DND-41 (cell line): ENCODE measurements around the gene KCNA1.

Experiments used
- ATAC-seq: fragments of 200-7000 bp; cut with Tn5 transposase; 3 replicates; pipeline ENCODE4 v1.9.1; 2021; ENCODE audit warnings: low read depth; ENCODE audit not compliant: insufficient read depth
- DNase-seq: peaks from one replicate; pipeline ENCODE4 v3.0.0-alpha.2; 2020
- H2AFZ ChIP-seq: 2 replicates; pipeline ENCODE4 v1.6.0; 2012; ENCODE audit warnings: low read depth, low read length
- H3K27ac ChIP-seq: 2 replicates; pipeline ENCODE4 v1.5.1; 2012; ENCODE audit warnings: low read length, inconsistent platforms
- H3K27me3 ChIP-seq: fragments of 200-600 bp; sonication (generic); 2 replicates; pipeline ENCODE4 v1.6.0; 2012; ENCODE audit warnings: low read length, mild to moderate bottlenecking, inconsistent platforms; ENCODE audit not compliant: insufficient read depth, poor library complexity
- H3K36me3 ChIP-seq: 2 replicates; pipeline ENCODE4 v1.5.1; 2012; ENCODE audit warnings: low read length, inconsistent platforms; ENCODE audit not compliant: insufficient read depth
- H3K4me1 ChIP-seq: 2 replicates; pipeline ENCODE4 v1.5.1; 2012; ENCODE audit warnings: mild to moderate bottlenecking, low read length; ENCODE audit not compliant: insufficient read depth
- H3K4me2 ChIP-seq: 2 replicates; pipeline ENCODE4 v1.6.0; 2012; ENCODE audit warnings: mild to moderate bottlenecking, moderate library complexity, low read length, inconsistent platforms; ENCODE audit not compliant: insufficient read depth
- H3K4me3 ChIP-seq, 2 experiments: fragments of 200-600 bp in 1 of 2; shearing (Covaris generic) in 1 of 2; 2 replicates each; pipeline ENCODE4 v1.5.1; 2012 to 2016; ENCODE audit warnings: inconsistent platforms in 2 of 2, low read length in 2 of 2, mild to moderate bottlenecking in 2 of 2, low read depth in 1 of 2, moderate library complexity in 1 of 2
- H3K79me2 ChIP-seq: 2 replicates; pipeline ENCODE4 v1.6.0; 2012; ENCODE audit warnings: low read length, inconsistent platforms; ENCODE audit not compliant: insufficient read depth
- H3K9ac ChIP-seq: 2 replicates; pipeline ENCODE4 v1.6.0; 2012; ENCODE audit warnings: low read depth, mild to moderate bottlenecking, inconsistent platforms, low read length, moderate library complexity
- H3K9me3 ChIP-seq: 2 replicates; pipeline ENCODE4 v1.5.1; 2012; ENCODE audit warnings: low read length, moderate library complexity, mild to moderate bottlenecking, inconsistent platforms; ENCODE audit not compliant: insufficient read depth, severe bottlenecking
- H4K20me1 ChIP-seq: 2 replicates; pipeline ENCODE4 v1.6.0; 2012; ENCODE audit warnings: low read length; ENCODE audit not compliant: insufficient read depth
- EZH2 ChIP-seq: IDR thresholded peaks from 3 replicates; pipeline ENCODE4 v1.6.1; 2012; ENCODE audit warnings: borderline replicate concordance, low read depth, mild to moderate bottlenecking, moderate library complexity, low read length, inconsistent platforms; ENCODE audit not compliant: severe bottlenecking
- TF ChIP-seq, protein P1 (sequence below): IDR thresholded peaks from 2 replicates; pipeline ENCODE4 v1.5.1; 2012; ENCODE audit warnings: borderline replicate concordance, low read length, moderate library complexity, mild to moderate bottlenecking; ENCODE audit not compliant: poor library complexity, severe bottlenecking; ENCODE audit errors: extremely low read depth

The KCNA1 gene

DNA sequence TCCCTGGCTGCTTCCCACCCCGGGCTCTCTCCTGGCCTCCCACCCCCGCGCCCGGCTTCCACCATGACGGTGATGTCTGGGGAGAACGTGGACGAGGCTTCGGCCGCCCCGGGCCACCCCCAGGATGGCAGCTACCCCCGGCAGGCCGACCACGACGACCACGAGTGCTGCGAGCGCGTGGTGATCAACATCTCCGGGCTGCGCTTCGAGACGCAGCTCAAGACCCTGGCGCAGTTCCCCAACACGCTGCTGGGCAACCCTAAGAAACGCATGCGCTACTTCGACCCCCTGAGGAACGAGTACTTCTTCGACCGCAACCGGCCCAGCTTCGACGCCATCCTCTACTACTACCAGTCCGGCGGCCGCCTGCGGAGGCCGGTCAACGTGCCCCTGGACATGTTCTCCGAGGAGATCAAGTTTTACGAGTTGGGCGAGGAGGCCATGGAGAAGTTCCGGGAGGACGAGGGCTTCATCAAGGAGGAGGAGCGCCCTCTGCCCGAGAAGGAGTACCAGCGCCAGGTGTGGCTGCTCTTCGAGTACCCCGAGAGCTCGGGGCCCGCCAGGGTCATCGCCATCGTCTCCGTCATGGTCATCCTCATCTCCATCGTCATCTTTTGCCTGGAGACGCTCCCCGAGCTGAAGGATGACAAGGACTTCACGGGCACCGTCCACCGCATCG, 1.8 kb downstream of the KCNA1 start:
- no peak for DNase-seq
- no peak overlapping the region for H2AFZ ChIP-seq
- H3K4me2 ChIP-seq: no peak overlapping the region

GRCh38 chr12:4914720-4915119, 5.0 kb downstream of the KCNA1 start:
- TF ChIP-seq, protein P1, sequence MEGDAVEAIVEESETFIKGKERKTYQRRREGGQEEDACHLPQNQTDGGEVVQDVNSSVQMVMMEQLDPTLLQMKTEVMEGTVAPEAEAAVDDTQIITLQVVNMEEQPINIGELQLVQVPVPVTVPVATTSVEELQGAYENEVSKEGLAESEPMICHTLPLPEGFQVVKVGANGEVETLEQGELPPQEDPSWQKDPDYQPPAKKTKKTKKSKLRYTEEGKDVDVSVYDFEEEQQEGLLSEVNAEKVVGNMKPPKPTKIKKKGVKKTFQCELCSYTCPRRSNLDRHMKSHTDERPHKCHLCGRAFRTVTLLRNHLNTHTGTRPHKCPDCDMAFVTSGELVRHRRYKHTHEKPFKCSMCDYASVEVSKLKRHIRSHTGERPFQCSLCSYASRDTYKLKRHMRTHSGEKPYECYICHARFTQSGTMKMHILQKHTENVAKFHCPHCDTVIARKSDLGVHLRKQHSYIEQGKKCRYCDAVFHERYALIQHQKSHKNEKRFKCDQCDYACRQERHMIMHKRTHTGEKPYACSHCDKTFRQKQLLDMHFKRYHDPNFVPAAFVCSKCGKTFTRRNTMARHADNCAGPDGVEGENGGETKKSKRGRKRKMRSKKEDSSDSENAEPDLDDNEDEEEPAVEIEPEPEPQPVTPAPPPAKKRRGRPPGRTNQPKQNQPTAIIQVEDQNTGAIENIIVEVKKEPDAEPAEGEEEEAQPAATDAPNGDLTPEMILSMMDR: no peak
- no peak for TF ChIP-seq EZH2
- no peak overlapping the region for H3K9ac ChIP-seq
- DNase-seq (no peak), ATAC-seq (no peak)
- H3K27ac ChIP-seq: no peak overlapping the region
- no peak overlapping the region for H3K4me3 ChIP-seq
- H3K4me2 ChIP-seq: no peak overlapping the region
- no peak overlapping the region for H2AFZ ChIP-seq
- H3K4me1 ChIP-seq: no peaks in the 10 kb centered on the region
- H4K20me1 ChIP-seq: no peaks in the 10 kb centered on the region
- no peaks in the 10 kb centered on the region for H3K79me2 ChIP-seq
- peaks cover 23% of the 10 kb centered on the region for H3K27me3 ChIP-seq
- H3K9me3 ChIP-seq: no peaks in the 10 kb centered on the region
- no peaks in the 10 kb centered on the region for H3K36me3 ChIP-seq

More for the DNA sequence above, 1.8 kb downstream of the KCNA1 start:
- Histone ChIP-seq H3K4me1 (no peaks in the 10 kb centered on the region), H3K79me2 (no peaks in the 10 kb centered on the region), H3K36me3 (no peaks in the 10 kb centered on the region), H3K27ac (no peak overlapping the region), H3K27me3 (peaks cover 21% of the 10 kb centered on the region), H4K20me1 (no peaks in the 10 kb centered on the region), H3K9ac (no peak overlapping the region), H3K9me3 (no peaks in the 10 kb centered on the region), H3K4me3 (no peak overlapping the region)
- TF ChIP-seq, protein P1: no peak
- ATAC-seq: no peak

- Histone ChIP-seq H3K4me1 (no peaks in the 10 kb centered on the region), H3K27me3 (peaks cover 30% of the 10 kb centered on the region), H3K9me3 (no peaks in the 10 kb centered on the region), H3K36me3 (no peaks in the 10 kb centered on the region), H2AFZ (no peak overlapping the region), H3K27ac (no peak overlapping the region), H3K4me2 (no peak overlapping the region), H3K79me2 (no peaks in the 10 kb centered on the region), H4K20me1 (no peaks in the 10 kb centered on the region), H3K4me3 (no peak overlapping the region), H3K9ac (no peak overlapping the region)
- DNase-seq: no peak
- no peak for ATAC-seq
- TF ChIP-seq, protein P1: no peak
- no peak for TF ChIP-seq EZH2
Measured at GRCh38 chr12:4915752-4916151, 6.0 kb downstream of the KCNA1 start.
